Measurements from ENCODE around the gene MEIOSIN.

MEIOSIN gene

GRCh38 chr19:45800070-45800553 is 66.9 kb downstream of the MEIOSIN start:
- no peak for DNase-seq (ENCODE audit: extremely low read depth, low read depth)
- TF ChIP-seq CTCF (IDR thresholded peaks at IDR 0.05; ENCODE audit: low read depth, low read length), result no peak

- no peak for DNase-seq (ENCODE audit: extremely low read depth, low read depth)
These were observed 68.5 kb downstream of the MEIOSIN start for GRCh38 chr19:45801603-45802175.

GRCh38 chr19:45804140-45804958 is 71.1 kb downstream of the MEIOSIN start:
- DNase-seq (ENCODE audit: extremely low read depth, low read depth), result no peak
- TF ChIP-seq CTCF (IDR thresholded peaks at IDR 0.05; ENCODE audit: low read depth, low read length), result no peak

More at GRCh38 chr19:45801603-45802175, 68.5 kb downstream of the MEIOSIN start:
- TF ChIP-seq CTCF (IDR thresholded peaks at IDR 0.05; ENCODE audit: low read depth, low read length), result no peak

- DNase-seq (ENCODE audit: extremely low read depth, low read depth), result no peak
- no peak for TF ChIP-seq CTCF (IDR thresholded peaks at IDR 0.05; ENCODE audit: low read depth, low read length)
These were observed 71.7 kb downstream of the MEIOSIN start for GRCh38 chr19:45804959-45805230.

GRCh38 chr19:45805719-45806118 is 72.5 kb downstream of the MEIOSIN start:
- DNase-seq (ENCODE audit: extremely low read depth, low read depth), result no peak

GRCh38 chr19:45809643-45810159 is 76.5 kb downstream of the MEIOSIN start:
- DNase-seq (ENCODE audit: extremely low read depth, low read depth), result peak; percentile 30
- TF ChIP-seq CTCF (IDR thresholded peaks at IDR 0.05; ENCODE audit: low read depth, low read length), result no peak

More at GRCh38 chr19:45805719-45806118, 72.5 kb downstream of the MEIOSIN start:
- TF ChIP-seq CTCF (IDR thresholded peaks at IDR 0.05; ENCODE audit: low read depth, low read length), result no peak

- no peak for TF ChIP-seq CTCF (IDR thresholded peaks at IDR 0.05; ENCODE audit: low read depth, low read length)
- no peak for DNase-seq (ENCODE audit: extremely low read depth, low read depth)
These were observed 79.1 kb downstream of the MEIOSIN start for GRCh38 chr19:45812297-45812696.
